ENCODE measurements around the gene SLC22A5.

The SLC22A5 gene

DNA sequence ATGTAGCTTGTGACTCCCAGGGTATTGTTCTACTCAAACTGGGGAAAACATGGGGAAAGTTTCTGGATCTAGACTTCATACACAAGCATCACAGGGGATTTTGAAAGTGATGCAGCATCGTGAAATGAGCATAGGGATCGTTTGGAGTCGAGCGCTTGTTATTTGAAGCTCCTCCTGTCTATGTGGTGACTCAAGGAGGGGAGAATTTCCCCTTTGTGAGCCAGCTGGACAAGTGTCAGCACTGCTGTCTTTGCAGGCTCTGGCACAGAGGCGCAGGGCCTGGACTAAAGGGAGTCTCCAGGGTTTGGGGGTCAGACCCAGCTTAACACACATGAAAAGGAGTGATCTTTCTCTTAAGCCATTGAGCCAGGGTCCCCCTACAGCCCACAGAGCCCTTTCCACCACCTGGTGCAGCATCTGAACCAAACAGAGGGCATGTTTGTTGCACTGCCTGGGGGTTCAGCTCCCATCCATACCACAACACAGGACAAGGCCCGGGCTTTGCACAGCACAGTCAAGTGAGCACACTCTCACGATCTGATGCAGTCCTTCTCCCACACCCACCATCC lies 70.1 kb downstream of the SLC22A5 start:
- TF ChIP-seq, protein P1, sequence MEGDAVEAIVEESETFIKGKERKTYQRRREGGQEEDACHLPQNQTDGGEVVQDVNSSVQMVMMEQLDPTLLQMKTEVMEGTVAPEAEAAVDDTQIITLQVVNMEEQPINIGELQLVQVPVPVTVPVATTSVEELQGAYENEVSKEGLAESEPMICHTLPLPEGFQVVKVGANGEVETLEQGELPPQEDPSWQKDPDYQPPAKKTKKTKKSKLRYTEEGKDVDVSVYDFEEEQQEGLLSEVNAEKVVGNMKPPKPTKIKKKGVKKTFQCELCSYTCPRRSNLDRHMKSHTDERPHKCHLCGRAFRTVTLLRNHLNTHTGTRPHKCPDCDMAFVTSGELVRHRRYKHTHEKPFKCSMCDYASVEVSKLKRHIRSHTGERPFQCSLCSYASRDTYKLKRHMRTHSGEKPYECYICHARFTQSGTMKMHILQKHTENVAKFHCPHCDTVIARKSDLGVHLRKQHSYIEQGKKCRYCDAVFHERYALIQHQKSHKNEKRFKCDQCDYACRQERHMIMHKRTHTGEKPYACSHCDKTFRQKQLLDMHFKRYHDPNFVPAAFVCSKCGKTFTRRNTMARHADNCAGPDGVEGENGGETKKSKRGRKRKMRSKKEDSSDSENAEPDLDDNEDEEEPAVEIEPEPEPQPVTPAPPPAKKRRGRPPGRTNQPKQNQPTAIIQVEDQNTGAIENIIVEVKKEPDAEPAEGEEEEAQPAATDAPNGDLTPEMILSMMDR (IDR thresholded peaks at IDR 0.05; ENCODE audit: extremely low read depth, insufficient read depth, missing control alignments): no peak
- DNase-seq (ENCODE audit: low spot score): no peak
- in situ Hi-C loops (cut with MboI; ENCODE audit: low pct_unique_long_range_greater_than_20kb, low sequenced_read_pairs, unreplicated experiment): no loop called here

DNA sequence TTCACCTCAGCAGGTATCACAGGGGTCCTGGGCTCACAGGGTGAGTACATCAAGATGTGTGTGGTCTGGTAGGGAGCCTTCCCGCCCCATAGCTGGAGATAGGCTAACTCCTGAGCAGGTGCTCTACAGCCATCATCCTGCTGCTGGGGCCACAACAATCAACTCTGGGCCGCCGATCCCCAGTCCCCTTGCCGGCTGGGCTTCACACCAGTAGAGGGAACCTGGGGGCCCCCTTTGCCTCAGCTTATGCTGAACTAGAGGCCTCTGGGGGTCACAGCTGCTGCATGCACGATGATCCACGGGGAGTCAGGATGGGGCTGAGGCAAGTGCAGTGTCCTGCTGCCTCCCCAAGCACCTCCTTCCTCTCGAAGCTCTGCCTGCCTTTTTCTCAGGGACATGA lies 74.6 kb downstream of the SLC22A5 start:
- in situ Hi-C loops (cut with MboI; ENCODE audit: low pct_unique_long_range_greater_than_20kb, low sequenced_read_pairs, unreplicated experiment): no loop called here
- DNase-seq (ENCODE audit: low spot score): no peak

More for the DNA sequence above, 74.6 kb downstream of the SLC22A5 start:
- TF ChIP-seq, protein P1 (IDR thresholded peaks at IDR 0.05; ENCODE audit: extremely low read depth, insufficient read depth, missing control alignments): no peak
